ENCODE data around the gene EPHB6.

The EPHB6 gene

GRCh38 chr7:142854372-142855113, at the start of gene EPHB6:
Gene EPHB6 (plus strand): TSS chr7:142855076. CDS start chr7:142863228, 8,152 bp downstream.
- DNase-seq (ENCODE audit: low read depth in 2 of 2): peak in 1 of 2 donors; percentile 17

GRCh38 chr7:142805350-142806021, 49.4 kb upstream of the EPHB6 start:
- DNase-seq (ENCODE audit: low read depth in 2 of 2): no peak

- no peak for DNase-seq (ENCODE audit: low read depth in 2 of 2)
Measured at GRCh38 chr7:142806022-142806356, 48.9 kb upstream of the EPHB6 start.

- no peak for DNase-seq (ENCODE audit: low read depth in 2 of 2)
Measured at GRCh38 chr7:142806957-142807356, 47.9 kb upstream of the EPHB6 start.

GRCh38 chr7:142807855-142808460, 46.9 kb upstream of the EPHB6 start:
- DNase-seq (ENCODE audit: low read depth in 2 of 2): no peak

GRCh38 chr7:142808461-142808801, 46.4 kb upstream of the EPHB6 start:
- no peak for DNase-seq (ENCODE audit: low read depth in 2 of 2)

GRCh38 chr7:142808802-142809583, 45.9 kb upstream of the EPHB6 start:
- DNase-seq (ENCODE audit: low read depth in 2 of 2): peak; percentile 90 to 95

- no peak for DNase-seq (ENCODE audit: low read depth in 2 of 2)
Measured at GRCh38 chr7:142809671-142810070, 45.2 kb upstream of the EPHB6 start.

GRCh38 chr7:142811154-142811737, 43.6 kb upstream of the EPHB6 start:
- no peak for DNase-seq (ENCODE audit: low read depth in 2 of 2)

GRCh38 chr7:142812437-142813215, 42.2 kb upstream of the EPHB6 start:
- DNase-seq (ENCODE audit: low read depth in 2 of 2): no peak

- DNase-seq (ENCODE audit: low read depth in 2 of 2): no peak
Measured at GRCh38 chr7:142813226-142813625, 41.6 kb upstream of the EPHB6 start.

- no peak for DNase-seq (ENCODE audit: low read depth in 2 of 2)
Measured at GRCh38 chr7:142813699-142814098, 41.2 kb upstream of the EPHB6 start.

GRCh38 chr7:142814451-142814850, 40.4 kb upstream of the EPHB6 start:
- no peak for DNase-seq (ENCODE audit: low read depth in 2 of 2)

GRCh38 chr7:142815134-142815533, 39.7 kb upstream of the EPHB6 start:
- DNase-seq (ENCODE audit: low read depth in 2 of 2): no peak

- DNase-seq (ENCODE audit: low read depth in 2 of 2): no peak
Measured at GRCh38 chr7:142817506-142817905, 37.4 kb upstream of the EPHB6 start.

- DNase-seq (ENCODE audit: low read depth in 2 of 2): no peak
Measured at GRCh38 chr7:142819530-142819929, 35.3 kb upstream of the EPHB6 start.

- DNase-seq (ENCODE audit: low read depth in 2 of 2): no peak
Measured at GRCh38 chr7:142822714-142823113, 32.2 kb upstream of the EPHB6 start.

GRCh38 chr7:142827951-142828500, 26.9 kb upstream of the EPHB6 start:
- DNase-seq (ENCODE audit: low read depth in 2 of 2): no peak

- DNase-seq (ENCODE audit: low read depth in 2 of 2): no peak
Measured at GRCh38 chr7:142832417-142832816, 22.5 kb upstream of the EPHB6 start.

- no peak for DNase-seq (ENCODE audit: low read depth in 2 of 2)
Measured at GRCh38 chr7:142833174-142834048, 21.5 kb upstream of the EPHB6 start.

Measured in activated CD8-positive, alpha-beta memory T cell treated with anti-CD3 and anti-CD28 coated beads for 4 hours (primary cell).